Large intestine (tissue), 3 donors: Measurements from ENCODE around the gene KRTAP21-2. TPM values are rescaled to one million over a fixed set of nuclear protein-coding genes. Genes with fewer than 3 reads are reported as not detected.

ENCODE experiments used
- DNase-seq, 2 donors: peaks; one replicate each; pipeline versions ENCODE4 v3.0.0 to v3.0.0-alpha.2; 2013
- H3K27ac ChIP-seq: one replicate; pipeline ENCODE4 v1.5.1; 2013; ENCODE audit warnings: low read length
- H3K27me3 ChIP-seq: 2 replicates; pipeline ENCODE4 v1.6.1; 2013; ENCODE audit warnings: low read length; ENCODE audit not compliant: control insufficient read depth, insufficient read depth
- H3K36me3 ChIP-seq: 2 replicates; pipeline ENCODE4 v1.6.1; 2013; ENCODE audit warnings: low read length; ENCODE audit not compliant: control insufficient read depth, insufficient read depth
- H3K4me1 ChIP-seq: one replicate; pipeline ENCODE4 v1.6.1; 2013; ENCODE audit warnings: low read length; ENCODE audit not compliant: control insufficient read depth, insufficient read depth
- H3K4me3 ChIP-seq: one replicate; pipeline ENCODE4 v1.5.1; 2013; ENCODE audit warnings: low read length
- H3K9me3 ChIP-seq: one replicate; pipeline ENCODE4 v1.6.1; 2013; ENCODE audit warnings: mild to moderate bottlenecking, low read depth, low read length, moderate library complexity; ENCODE audit not compliant: control insufficient read depth
- WGBS: methylation state at CpG from one replicate; pipeline ENCODE4 v1.1.5; 2013; ENCODE audit warnings: low lambda C conversion rate; ENCODE audit not compliant: insufficient coverage; 5-methylcytosine and 5-hydroxymethylcytosine counted together
- polyA plus RNA-seq: library from polyadenylated mRNA; unstranded; fragments of 120-200 nt; gene quantifications from one replicate; pipeline ENCODE4 v1.2.1, GENCODE V29; 2013

The KRTAP21-2 gene
- polyA plus RNA-seq, 1 donor: not detected

GRCh38 chr21:30719401-30719800, 27.7 kb downstream of the KRTAP21-2 start:
- Histone ChIP-seq H3K4me1 (no peaks in the 10 kb centered on the region), H3K36me3 (no peaks in the 10 kb centered on the region), H3K4me3 (no peak overlapping the region), H3K9me3 (no peaks in the 10 kb centered on the region), H3K27ac (no peak overlapping the region), H3K27me3 (no peaks in the 10 kb centered on the region)
- no peak for DNase-seq
- WGBS: 100% methylated on average over 1 of the region's 1 CpG

- Histone ChIP-seq H3K4me1 (no peaks in the 10 kb centered on the region), H3K4me3 (no peak within 1 kb of the TSS), H3K36me3 (no peaks in the 10 kb centered on the region), H3K9me3 (no peaks in the 10 kb centered on the region), H3K27ac (no peak within 1 kb of the TSS), H3K27me3 (no peaks in the 10 kb centered on the region)
- 83% methylated on average over 1 of the region's 3 CpGs for WGBS
- no peak for DNase-seq
These were observed 28.7 kb downstream of the KRTAP21-2 start, which contains the start of gene KRTAP21-3 for GRCh38 chr21:30718239-30718909. Gene KRTAP21-3, minus strand, starts transcription at chr21:30718777. Its CDS starts 18 bp downstream, at chr21:30718759.

- Histone ChIP-seq H3K4me1 (no peaks in the 10 kb centered on the region), H3K27ac (no peak overlapping the region), H3K4me3 (no peak overlapping the region), H3K36me3 (no peaks in the 10 kb centered on the region), H3K9me3 (no peaks in the 10 kb centered on the region), H3K27me3 (no peaks in the 10 kb centered on the region)
- WGBS: no CpG with 5 or more reads among the region's 2 CpGs
- DNase-seq: no peak
These were observed 30.0 kb downstream of the KRTAP21-2 start for GRCh38 chr21:30717105-30717504.

GRCh38 chr21:30714946-30715345, 32.1 kb downstream of the KRTAP21-2 start:
- DNase-seq: no peak
- WGBS: 82% methylated on average over 2 of the region's 2 CpGs
- Histone ChIP-seq H3K4me1 (no peaks in the 10 kb centered on the region), H3K9me3 (no peaks in the 10 kb centered on the region), H3K36me3 (no peaks in the 10 kb centered on the region), H3K4me3 (no peak overlapping the region), H3K27me3 (no peaks in the 10 kb centered on the region), H3K27ac (no peak overlapping the region)

- no peak overlapping the region for H3K27ac ChIP-seq
- WGBS: 100% methylated on average over 2 of the region's 3 CpGs
- no peaks in the 10 kb centered on the region for H3K27me3 ChIP-seq
- no peaks in the 10 kb centered on the region for H3K4me1 ChIP-seq
- no peaks in the 10 kb centered on the region for H3K9me3 ChIP-seq
- no peaks in the 10 kb centered on the region for H3K36me3 ChIP-seq
- DNase-seq: no peak
- H3K4me3 ChIP-seq: no peak overlapping the region
These were observed 32.6 kb downstream of the KRTAP21-2 start for GRCh38 chr21:30714456-30714855.

GRCh38 chr21:30713766-30714165, 33.3 kb downstream of the KRTAP21-2 start:
- Histone ChIP-seq H3K4me1 (no peaks in the 10 kb centered on the region), H3K27ac (no peak overlapping the region), H3K4me3 (no peak overlapping the region), H3K9me3 (no peaks in the 10 kb centered on the region), H3K27me3 (no peaks in the 10 kb centered on the region), H3K36me3 (no peaks in the 10 kb centered on the region)
- DNase-seq: no peak
- 95% methylated on average over 2 of the region's 3 CpGs for WGBS

- WGBS: 63% methylated on average over 1 of the region's 3 CpGs
- no peaks in the 10 kb centered on the region for H3K36me3 ChIP-seq
- no peak overlapping the region for H3K27ac ChIP-seq
- DNase-seq: no peak
- no peaks in the 10 kb centered on the region for H3K27me3 ChIP-seq
- H3K9me3 ChIP-seq: no peaks in the 10 kb centered on the region
- H3K4me1 ChIP-seq: no peaks in the 10 kb centered on the region
- H3K4me3 ChIP-seq: no peak overlapping the region
These were observed 36.6 kb downstream of the KRTAP21-2 start for GRCh38 chr21:30710499-30710898.

GRCh38 chr21:30707409-30707808, 39.6 kb downstream of the KRTAP21-2 start:
- no peaks in the 10 kb centered on the region for H3K9me3 ChIP-seq
- H3K27ac ChIP-seq: no peak overlapping the region
- H3K36me3 ChIP-seq: no peaks in the 10 kb centered on the region
- no peak overlapping the region for H3K4me3 ChIP-seq
- DNase-seq: no peak
- H3K4me1 ChIP-seq: no peaks in the 10 kb centered on the region
- no peaks in the 10 kb centered on the region for H3K27me3 ChIP-seq

Other genes starting within 250 kb of the KRTAP21-2 start
- not detected for gene KRTAP19-5, start 245.1 kb downstream of the KRTAP21-2 start, polyA plus RNA-seq
- gene KRTAP19-6, start 205.4 kb downstream of the KRTAP21-2 start, polyA plus RNA-seq: not detected
- not detected for gene KRTAP19-7, start 185.9 kb downstream of the KRTAP21-2 start, polyA plus RNA-seq
- gene KRTAP22-2, start 156.9 kb downstream of the KRTAP21-2 start, polyA plus RNA-seq: not detected
- gene KRTAP6-3, start 154.8 kb downstream of the KRTAP21-2 start, polyA plus RNA-seq: not detected
- not detected for gene KRTAP6-2, start 148.4 kb downstream of the KRTAP21-2 start, polyA plus RNA-seq
- not detected for gene KRTAP22-1, start 146.2 kb downstream of the KRTAP21-2 start, polyA plus RNA-seq
- not detected for gene KRTAP6-1, start 133.3 kb downstream of the KRTAP21-2 start, polyA plus RNA-seq
- not detected for gene KRTAP20-1, start 130.8 kb downstream of the KRTAP21-2 start, polyA plus RNA-seq
- not detected for gene KRTAP20-4, start 126.6 kb downstream of the KRTAP21-2 start, polyA plus RNA-seq
- gene KRTAP20-2, start 112.1 kb downstream of the KRTAP21-2 start, polyA plus RNA-seq: not detected
- gene KRTAP20-3, start 104.4 kb downstream of the KRTAP21-2 start, polyA plus RNA-seq: not detected
- not detected for gene KRTAP21-3, start 28.5 kb downstream of the KRTAP21-2 start, polyA plus RNA-seq
- not detected for gene KRTAP21-1, start 8.2 kb upstream of the KRTAP21-2 start, polyA plus RNA-seq
- gene KRTAP8-1, start 66.0 kb upstream of the KRTAP21-2 start, polyA plus RNA-seq: not detected
- not detected for gene KRTAP7-1, start 82.5 kb upstream of the KRTAP21-2 start, polyA plus RNA-seq
- gene KRTAP11-1, start 134.3 kb upstream of the KRTAP21-2 start, polyA plus RNA-seq: not detected